Measurements from ENCODE around the gene NMS. TPM values are rescaled to one million over a fixed set of nuclear protein-coding genes. Genes with fewer than 3 reads are reported as not detected.

NMS gene, protein sequence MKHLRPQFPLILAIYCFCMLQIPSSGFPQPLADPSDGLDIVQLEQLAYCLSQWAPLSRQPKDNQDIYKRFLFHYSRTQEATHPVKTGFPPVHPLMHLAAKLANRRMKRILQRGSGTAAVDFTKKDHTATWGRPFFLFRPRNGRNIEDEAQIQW
- not detected for total RNA-seq
- polyA plus RNA-seq (ENCODE audit: insufficient read length in 6 of 6) = not detected
- long read RNA-seq, donor 1 = 0 reads
- long read RNA-seq, donor 2 = 0 reads
- long read RNA-seq, donor 3 = 0 reads
- long read RNA-seq, donor 4 = 0 reads
- long read RNA-seq, donor 5 = 0 reads
- long read RNA-seq, donor 6 = 0 reads
- long read RNA-seq, donor 7 = 0 reads
- long read RNA-seq, donor 8 = 0 reads
- long read RNA-seq, donor 9 = 0 reads
- long read RNA-seq, donor 10 = 0 reads
- long read RNA-seq, donor 11, partial matches to known transcripts = 0 of 1 reads
- long read RNA-seq, donor 11, other reads (novel, unspliced or antisense) = 0 of 1 reads
- long read RNA-seq, donor 12 = 0 reads

DNA sequence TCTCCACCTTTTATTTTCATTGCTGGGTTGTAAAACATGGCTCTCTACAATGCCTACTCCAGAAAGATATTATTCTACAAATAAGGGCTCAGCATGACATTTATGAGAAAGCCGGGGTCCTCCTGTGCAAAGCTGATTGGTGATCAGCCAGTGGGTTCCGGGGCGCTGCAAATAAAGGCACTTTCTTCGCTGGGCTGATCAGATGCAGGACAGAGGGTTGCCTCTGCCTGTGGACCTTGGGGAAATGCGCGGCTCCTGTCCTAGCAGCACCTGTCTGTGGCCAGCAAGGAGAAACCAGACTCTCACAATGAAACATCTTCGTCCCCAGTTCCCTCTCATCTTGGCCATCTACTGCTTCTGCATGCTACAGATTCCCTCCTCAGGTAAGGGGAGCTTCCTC lies at the start of gene NMS:
Gene NMS, plus strand, starts transcription at position 301 of the 400 bp plus-strand sequence. Its CDS starts 7 bp downstream, at position 308.
- Histone ChIP-seq H3K4me1 (no peaks in the 10 kb centered on the region), H3K27ac (no peak within 1 kb of the TSS), H3K9me3 (no peaks in the 10 kb centered on the region)

DNA sequence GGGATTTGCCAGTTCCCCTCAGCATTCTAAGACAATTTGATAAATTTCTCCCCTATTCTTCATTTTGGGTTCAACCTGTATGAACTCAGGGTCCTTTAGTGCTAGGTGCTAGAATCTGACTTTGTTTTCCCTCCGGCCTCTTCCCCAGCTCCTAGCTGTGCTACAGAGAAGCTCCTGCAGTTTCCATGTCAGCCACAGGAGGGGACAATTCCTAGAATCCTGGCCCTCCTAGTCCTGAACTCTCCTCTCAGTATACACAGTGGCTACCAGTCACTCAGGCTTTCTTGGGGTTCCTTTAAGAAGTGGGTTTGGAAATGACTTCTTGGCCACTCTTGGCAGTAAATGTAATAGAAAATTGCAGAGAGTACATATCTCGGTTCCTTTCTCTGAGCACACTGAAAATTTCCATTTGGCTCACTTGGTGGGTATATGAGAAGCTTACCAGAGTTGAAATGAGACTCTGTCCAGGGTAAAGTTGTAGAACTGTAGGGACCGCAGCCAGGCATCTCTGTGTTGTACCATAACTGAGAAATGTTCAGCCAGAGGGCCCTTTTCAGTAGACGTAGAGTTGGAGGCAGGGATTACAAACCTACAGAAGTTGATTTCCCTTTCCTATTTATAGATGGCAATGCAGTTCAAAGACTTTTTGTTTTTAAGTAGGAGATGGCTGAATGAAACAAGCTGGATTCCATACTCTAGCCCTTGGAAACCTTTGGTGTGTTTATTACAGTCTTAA lies 47.8 kb upstream of the NMS start:
- Histone ChIP-seq H3K27me3 (peaks cover 0 to 5% of the 10 kb centered on the region in 2 donors), H3K27ac (no peak overlapping the region), H3K36me3 (no peaks in the 10 kb centered on the region), H3K4me3 (no peak overlapping the region), H3K9me3 (no peaks in the 10 kb centered on the region), H3K4me1 (peaks cover 0 to 11% of the 10 kb centered on the region in 2 donors)
- peak; percentile 76 for ATAC-seq
- intact Hi-C loops (cut with DNase I) = no loop called here
- peak in 2 of 4 donors; percentile 74 to 77 for DNase-seq
- TF ChIP-seq, protein P1, sequence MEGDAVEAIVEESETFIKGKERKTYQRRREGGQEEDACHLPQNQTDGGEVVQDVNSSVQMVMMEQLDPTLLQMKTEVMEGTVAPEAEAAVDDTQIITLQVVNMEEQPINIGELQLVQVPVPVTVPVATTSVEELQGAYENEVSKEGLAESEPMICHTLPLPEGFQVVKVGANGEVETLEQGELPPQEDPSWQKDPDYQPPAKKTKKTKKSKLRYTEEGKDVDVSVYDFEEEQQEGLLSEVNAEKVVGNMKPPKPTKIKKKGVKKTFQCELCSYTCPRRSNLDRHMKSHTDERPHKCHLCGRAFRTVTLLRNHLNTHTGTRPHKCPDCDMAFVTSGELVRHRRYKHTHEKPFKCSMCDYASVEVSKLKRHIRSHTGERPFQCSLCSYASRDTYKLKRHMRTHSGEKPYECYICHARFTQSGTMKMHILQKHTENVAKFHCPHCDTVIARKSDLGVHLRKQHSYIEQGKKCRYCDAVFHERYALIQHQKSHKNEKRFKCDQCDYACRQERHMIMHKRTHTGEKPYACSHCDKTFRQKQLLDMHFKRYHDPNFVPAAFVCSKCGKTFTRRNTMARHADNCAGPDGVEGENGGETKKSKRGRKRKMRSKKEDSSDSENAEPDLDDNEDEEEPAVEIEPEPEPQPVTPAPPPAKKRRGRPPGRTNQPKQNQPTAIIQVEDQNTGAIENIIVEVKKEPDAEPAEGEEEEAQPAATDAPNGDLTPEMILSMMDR (IDR thresholded peaks at IDR 0.05) = peak in 1 of 2 donors; percentile 55

More for the DNA sequence above, at the start of gene NMS:
- intact Hi-C loops (cut with DNase I) = no loop called here
- DNase-seq = no peak
- ATAC-seq = no peak
- no peak within 1 kb of the TSS for H3K4me3 ChIP-seq
- H3K27me3 ChIP-seq = peaks cover 3 to 22% of the 10 kb centered on the region in 2 donors
- no peaks in the 10 kb centered on the region for H3K36me3 ChIP-seq
- TF ChIP-seq, protein P1 (IDR thresholded peaks at IDR 0.05) = no peak

DNA sequence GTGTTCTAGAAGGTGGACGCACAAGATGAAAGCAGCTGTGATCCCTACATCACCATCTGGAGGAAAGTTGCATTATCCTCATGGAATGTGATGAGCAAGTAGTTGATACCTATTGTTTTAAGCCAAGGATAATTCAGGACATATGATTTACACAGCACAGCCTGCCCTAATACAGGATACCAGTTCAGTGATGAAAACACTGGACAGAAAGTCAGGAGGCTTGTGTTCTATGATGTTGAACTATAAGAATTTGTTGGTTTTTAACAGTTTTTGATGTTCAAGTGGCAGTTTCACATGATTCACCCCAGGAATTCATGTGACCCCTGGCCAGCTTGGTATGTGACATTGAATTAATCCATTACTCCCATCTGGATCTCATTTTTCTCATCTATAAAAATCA lies 46.7 kb upstream of the NMS start:
- DNase-seq (no peak), ATAC-seq (no peak)
- intact Hi-C loops (cut with DNase I) = no loop called here
- Histone ChIP-seq H3K4me1 (peaks cover 0 to 8% of the 10 kb centered on the region in 2 donors), H3K27ac (no peak overlapping the region), H3K4me3 (no peak overlapping the region), H3K27me3 (no peaks in the 10 kb centered on the region), H3K9me3 (no peaks in the 10 kb centered on the region), H3K36me3 (no peaks in the 10 kb centered on the region)
- TF ChIP-seq, protein P1 (IDR thresholded peaks at IDR 0.05) = no peak

DNA sequence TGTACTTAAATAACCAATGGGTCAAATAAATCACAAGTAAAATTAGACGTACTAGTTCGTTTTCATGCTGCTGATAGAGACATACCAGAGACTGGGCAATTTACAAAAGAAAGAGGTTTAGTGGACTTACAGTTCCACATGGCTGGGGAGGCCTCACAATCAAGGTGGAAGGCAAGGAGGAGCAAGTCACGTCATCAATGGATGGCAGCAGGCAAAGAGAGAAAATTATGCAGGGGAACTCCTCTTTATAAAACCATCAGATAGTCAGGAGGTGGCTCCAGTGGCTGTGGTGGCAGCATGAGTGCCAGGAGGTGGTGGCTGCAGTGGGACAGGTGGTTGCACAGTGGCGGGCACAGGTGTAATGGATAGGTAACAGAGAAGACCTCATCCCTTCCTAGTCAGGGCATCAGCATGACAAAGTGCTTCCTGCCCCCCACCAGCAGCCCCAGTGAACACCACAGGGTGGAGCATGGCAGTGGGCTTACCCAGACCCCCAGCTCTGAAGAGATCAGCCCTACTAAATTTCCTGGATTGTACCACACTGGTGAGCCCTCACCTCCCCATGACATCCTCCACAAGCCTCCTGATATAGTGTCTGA lies 45.9 kb upstream of the NMS start:
- TF ChIP-seq, protein P1 (IDR thresholded peaks at IDR 0.05) = no peak
- H3K4me1 ChIP-seq = peaks cover 0 to 8% of the 10 kb centered on the region in 2 donors
- H3K27ac ChIP-seq = no peak overlapping the region
- DNase-seq (no peak), ATAC-seq (no peak)
- no peak overlapping the region for H3K4me3 ChIP-seq
- H3K9me3 ChIP-seq = no peaks in the 10 kb centered on the region
- H3K27me3 ChIP-seq = no peaks in the 10 kb centered on the region
- no peaks in the 10 kb centered on the region for H3K36me3 ChIP-seq
- intact Hi-C loops (cut with DNase I) = no loop called here

Data from left lung (tissue), 14 donors.